CD4-positive, alpha-beta memory T cell (primary cell): ENCODE measurements around the gene TOMM40L. TPM values are rescaled to one million over a fixed set of nuclear protein-coding genes. Genes with fewer than 3 reads are reported as not detected.

Experiments used
- CTCF ChIA-PET: fragments of 350-600 bp; sonication (Branson Sonifier 250); formaldehyde crosslinking; loops from one replicate; lab custom pipeline; 2021; ENCODE audit warnings: inconsistent platforms; ENCODE audit not compliant: partially characterized antibody; lab: Charles Lee
- POLR2A ChIA-PET: fragments of 350-600 bp; sonication (Branson Sonifier 250); formaldehyde crosslinking; loops from one replicate; lab custom pipeline; 2021; ENCODE audit not compliant: partially characterized antibody; lab: Charles Lee
- DNase-seq, 5 donors: peaks; one replicate each; pipeline versions ENCODE4 v3.0.0 to v3.0.0-alpha.2; 2020 to 2022; ENCODE audit warnings: mixed read lengths in 1 of 5
- H3K27ac ChIP-seq: one replicate; pipeline ENCODE4 v1.7.0; 2013; ENCODE audit warnings: low read depth, low read length
- H3K27me3 ChIP-seq: 2 replicates; pipeline ENCODE4 v1.7.0; 2013; ENCODE audit warnings: mild to moderate bottlenecking, low read length, moderate library complexity; ENCODE audit not compliant: insufficient read depth
- H3K36me3 ChIP-seq: 2 replicates; pipeline ENCODE4 v1.7.0; 2013; ENCODE audit warnings: mild to moderate bottlenecking, low read length, moderate library complexity; ENCODE audit not compliant: insufficient read depth
- H3K4me1 ChIP-seq: 2 replicates; pipeline ENCODE4 v1.7.0; 2013; ENCODE audit warnings: mild to moderate bottlenecking, low read length, moderate library complexity; ENCODE audit not compliant: insufficient read depth
- H3K4me3 ChIP-seq, 2 donors: one replicate each; pipeline ENCODE4 v1.7.0; 2013; ENCODE audit warnings: low read length in 2 of 2, mild to moderate bottlenecking in 1 of 2
- H3K9me3 ChIP-seq, 2 donors: one replicate each; pipeline ENCODE4 v1.7.0; 2013; ENCODE audit warnings: low read length in 2 of 2, control low read depth in 1 of 2; ENCODE audit not compliant: control insufficient read depth in 1 of 2
- H3K27ac Mint-ChIP-seq, 7 donors: one replicate each; pipeline ENCODE4 v1.8.0; 2020 to 2021; ENCODE audit warnings: mixed read lengths in 7 of 7, mild to moderate bottlenecking in 6 of 7, inconsistent platforms in 3 of 7, moderate library complexity in 3 of 7
- H3K27me3 Mint-ChIP-seq, 2 donors: one replicate each; pipeline ENCODE4 v1.8.0; 2020 to 2021; ENCODE audit warnings: mixed read lengths in 2 of 2
- H3K36me3 Mint-ChIP-seq, 2 donors: one replicate each; pipeline ENCODE4 v1.8.0; 2020 to 2021; ENCODE audit warnings: mixed read lengths in 2 of 2, inconsistent platforms in 1 of 2, mild to moderate bottlenecking in 1 of 2
- H3K4me1 Mint-ChIP-seq, 4 donors: one replicate each; pipeline ENCODE4 v1.8.0; 2020 to 2021; ENCODE audit warnings: mixed read lengths in 4 of 4, mild to moderate bottlenecking in 1 of 4
- H3K4me3 Mint-ChIP-seq, 8 donors: one replicate each; pipeline ENCODE4 v1.8.0; 2020 to 2021; ENCODE audit warnings: mixed read lengths in 8 of 8, mild to moderate bottlenecking in 7 of 8, moderate library complexity in 6 of 8, inconsistent platforms in 3 of 8
- H3K9me3 Mint-ChIP-seq, 8 donors: one replicate each; pipeline ENCODE4 v1.8.0; 2020 to 2021; ENCODE audit warnings: mixed read lengths in 8 of 8, mild to moderate bottlenecking in 5 of 8, inconsistent platforms in 3 of 8, moderate library complexity in 1 of 8
- intact Hi-C: fragments of 100-400 bp; cut with micrococcal nuclease; formaldehyde crosslinking; loops from one replicate; pipeline ENCODE4 v1.15.1; 2023
- polyA plus RNA-seq, 2 donors: library from polyadenylated mRNA; unstranded; fragments of 300-500 nt; fragmentation: Illumina TruSeq; gene quantifications; one replicate each; pipeline ENCODE4 v1.2.3, GENCODE V29; 2021
- total RNA-seq, 2 experiments: library from RNA; stranded (reverse); gene quantifications; one replicate each; pipeline ENCODE4 v1.2.3, GENCODE V29; 2021

TOMM40L gene
- total RNA-seq (1 to 10 TPM; 8.2 to 8.8 TPM), polyA plus RNA-seq (1 to 10 TPM; 2.9 to 6.9 TPM)

GRCh38 chr1:161225534-161226319, at the start of gene TOMM40L:
TSS of gene TOMM40L (plus strand) at chr1:161226060. CDS start at chr1:161226490, 430 bp downstream.
- peak within 1 kb of the TSS; percentile 96 to 100 (median 98) for H3K4me3 Mint-ChIP-seq
- H3K36me3 ChIP-seq, result peaks cover 24% of the 10 kb centered on the region
- intact Hi-C loops, result loop anchor here (1.0 to 10.0 kb wide), 10 partner anchors 15 to 519 kb away; partner anchors contain the start of genes B4GALT3, CFAP126, DEDD and DUSP12
- peaks cover 20 to 37% (median 29%) of the 10 kb centered on the region in 4 donors for H3K4me1 Mint-ChIP-seq
- peak; percentile 85 to 97 (median 95) for DNase-seq
- H3K27me3 Mint-ChIP-seq, result no peaks in the 10 kb centered on the region
- H3K27ac Mint-ChIP-seq, result peak within 1 kb of the TSS; percentile 89 to 98 (median 97)
- no peaks in the 10 kb centered on the region for H3K27me3 ChIP-seq
- peak within 1 kb of the TSS; percentile 63 for H3K27ac ChIP-seq
- POLR2A ChIA-PET, result interaction anchor here (0.6 to 5.1 kb wide), 31 partner anchors 8 to 180 kb away, joined by 3 to 112 read pairs (median 6); partner anchors contain the start of genes ARHGAP30, CFAP126, DEDD and FCER1G
- peak within 1 kb of the TSS; percentile 67 to 91 for H3K4me3 ChIP-seq
- H3K36me3 Mint-ChIP-seq, result peaks cover 4 to 30% of the 10 kb centered on the region in 2 donors
- CTCF ChIA-PET, result interaction anchor here (0.7 to 13.2 kb wide), 37 partner anchors 9 to 228 kb away, joined by 3 to 245 read pairs (median 7); partner anchors contain the start of genes ADAMTS4, ARHGAP30, B4GALT3 and CFAP126
- H3K9me3 ChIP-seq, result no peaks in the 10 kb centered on the region
- no peaks in the 10 kb centered on the region for H3K9me3 Mint-ChIP-seq
- peaks cover 28% of the 10 kb centered on the region for H3K4me1 ChIP-seq

- Histone ChIP-seq H3K4me3 (peak overlapping the region; percentile 90 to 97), H3K36me3 (peaks cover 39% of the 10 kb centered on the region), H3K27me3 (no peaks in the 10 kb centered on the region), H3K27ac (peak overlapping the region; percentile 85), H3K9me3 (no peaks in the 10 kb centered on the region), H3K4me1 (peaks cover 48% of the 10 kb centered on the region)
- intact Hi-C loops, result loop anchor here (1.0 kb wide), 2 partner anchors 10 to 49 kb away; partner anchors contain the start of gene PPOX
- no peak for DNase-seq
- POLR2A ChIA-PET, result interaction anchor here (0.9 to 3.3 kb wide), 16 partner anchors 9 to 214 kb away, joined by 3 to 80 read pairs (median 7); partner anchors contain the start of genes F11R, NDUFS2, PPOX and SDHC
- H3K4me3 Mint-ChIP-seq, result peak overlapping the region; percentile 98 to 100 (median 100)
- CTCF ChIA-PET, result interaction anchor here (1.7 to 4.3 kb wide), 4 partner anchors 9 to 49 kb away, joined by 5 to 48 read pairs (median 19); partner anchors contain the start of genes PPOX and TOMM40L
- no peaks in the 10 kb centered on the region for H3K9me3 Mint-ChIP-seq
- no peaks in the 10 kb centered on the region for H3K27me3 Mint-ChIP-seq
- peak overlapping the region; percentile 95 to 100 (median 99) for H3K27ac Mint-ChIP-seq
- H3K4me1 Mint-ChIP-seq, result peaks cover 40 to 84% (median 61%) of the 10 kb centered on the region in 4 donors
- peaks cover 35 to 54% of the 10 kb centered on the region in 2 donors for H3K36me3 Mint-ChIP-seq
Observed at GRCh38 chr1:161176468-161177111, 49.3 kb upstream of the TOMM40L start.

- H3K27ac Mint-ChIP-seq, result peak within 1 kb of the TSS; percentile 95 to 100 (median 99)
- Histone ChIP-seq H3K9me3 (no peaks in the 10 kb centered on the region), H3K4me3 (peak within 1 kb of the TSS; percentile 90 to 97), H3K4me1 (peaks cover 56% of the 10 kb centered on the region), H3K27ac (peak within 1 kb of the TSS; percentile 85), H3K27me3 (no peaks in the 10 kb centered on the region), H3K36me3 (peaks cover 31% of the 10 kb centered on the region)
- intact Hi-C loops, result loop anchor here (1.0 kb wide), 2 partner anchors 11 to 48 kb away; partner anchors contain the start of gene PPOX
- DNase-seq, result peak; percentile 89 to 94 (median 90)
- ChIA-PET POLR2A (interaction anchor here (0.7 to 3.3 kb wide), 18 partner anchors 9 to 213 kb away, joined by 3 to 80 read pairs (median 6); partner anchors contain the start of genes F11R, NDUFS2, PPOX and SDHC), CTCF (interaction anchor here (1.0 to 4.3 kb wide), 5 partner anchors 8 to 48 kb away, joined by 3 to 48 read pairs (median 7); partner anchors contain the start of genes PPOX and TOMM40L)
- peak within 1 kb of the TSS; percentile 98 to 100 (median 100) for H3K4me3 Mint-ChIP-seq
- H3K27me3 Mint-ChIP-seq, result no peaks in the 10 kb centered on the region
- H3K9me3 Mint-ChIP-seq, result no peaks in the 10 kb centered on the region
- H3K36me3 Mint-ChIP-seq, result peaks cover 30 to 46% of the 10 kb centered on the region in 2 donors
- peaks cover 45 to 85% (median 68%) of the 10 kb centered on the region in 4 donors for H3K4me1 Mint-ChIP-seq
Observed at GRCh38 chr1:161177112-161177935, 48.5 kb upstream of the TOMM40L start, which contains the start of gene B4GALT3. TSS of gene B4GALT3 (minus strand) at chr1:161177507. CDS start at chr1:161176060, 1,447 bp downstream.

GRCh38 chr1:161177936-161178244, 48.0 kb upstream of the TOMM40L start:
- H3K36me3 Mint-ChIP-seq, result peaks cover 25 to 41% of the 10 kb centered on the region in 2 donors
- DNase-seq, result no peak
- H3K27ac Mint-ChIP-seq, result peak overlapping the region; percentile 95 to 100 (median 99)
- H3K36me3 ChIP-seq, result peaks cover 26% of the 10 kb centered on the region
- intact Hi-C loops, result loop anchor here (1.0 kb wide), 2 partner anchors 12 to 47 kb away; partner anchors contain the start of gene PPOX
- H3K27ac ChIP-seq, result peak overlapping the region; percentile 85
- no peaks in the 10 kb centered on the region for H3K27me3 ChIP-seq
- peak overlapping the region; percentile 98 to 100 (median 100) for H3K4me3 Mint-ChIP-seq
- H3K9me3 ChIP-seq, result no peaks in the 10 kb centered on the region
- H3K4me1 ChIP-seq, result peaks cover 61% of the 10 kb centered on the region
- peaks cover 48 to 85% (median 70%) of the 10 kb centered on the region in 4 donors for H3K4me1 Mint-ChIP-seq
- ChIA-PET POLR2A (interaction anchor here (0.7 to 3.3 kb wide), 11 partner anchors 8 to 156 kb away, joined by 3 to 80 read pairs (median 13); partner anchors contain the start of genes F11R, NDUFS2, PPOX and TOMM40L), CTCF (interaction anchor here (1.0 to 4.3 kb wide), 3 partner anchors 11 to 30 kb away, joined by 3 to 48 read pairs (median 31); partner anchors contain the start of gene PPOX)
- H3K4me3 ChIP-seq, result peak overlapping the region; percentile 90 to 97
- no peaks in the 10 kb centered on the region for H3K9me3 Mint-ChIP-seq
- H3K27me3 Mint-ChIP-seq, result no peaks in the 10 kb centered on the region

- Histone ChIP-seq H3K4me1 (peaks cover 80% of the 10 kb centered on the region), H3K27me3 (no peaks in the 10 kb centered on the region), H3K36me3 (peaks cover 10% of the 10 kb centered on the region), H3K4me3 (no peak overlapping the region), H3K9me3 (no peaks in the 10 kb centered on the region), H3K27ac (no peak overlapping the region)
- CTCF ChIA-PET, result interaction anchor here (0.7 to 5.7 kb wide), 9 partner anchors 12 to 179 kb away, joined by 3 to 121 read pairs (median 11); partner anchors contain the start of genes APOA2, NDUFS2, PPOX and TOMM40L
- Mint-ChIP-seq H3K4me3 (peak overlapping the region in 3 of 8 donors; percentile 15 to 39 (median 21)), H3K27me3 (no peaks in the 10 kb centered on the region), H3K27ac (peak overlapping the region in 6 of 7 donors; percentile 32 to 91 (median 81)), H3K9me3 (no peaks in the 10 kb centered on the region), H3K4me1 (peaks cover 57 to 87% (median 76%) of the 10 kb centered on the region in 4 donors), H3K36me3 (peaks cover 10 to 25% of the 10 kb centered on the region in 2 donors)
- DNase-seq, result no peak
- intact Hi-C loops, result loop anchor here (1.0 kb wide), 1 partner anchor 112 kb away; no protein-coding TSS in a partner anchor
- POLR2A ChIA-PET, result interaction anchor here (0.7 to 5.6 kb wide), 4 partner anchors 11 to 570 kb away, joined by 3 to 132 read pairs (median 28); partner anchors contain the start of genes DUSP12, PPOX and TOMM40L
Observed at GRCh38 chr1:161179698-161180097, 46.2 kb upstream of the TOMM40L start.
